Cardiac muscle cell (in vitro differentiated cells and primary cell): ENCODE data around the gene YJEFN3. TPM values are rescaled to one million over a fixed set of nuclear protein-coding genes. Genes with fewer than 3 reads are reported as not detected.

Experiments used
- DNase-seq, 2 donors: peaks; one replicate each; pipeline versions ENCODE4 v3.0.0 to v3.0.0-alpha.2; 2010 to 2017; ENCODE audit warnings: low read depth in 1 of 2, low spot score in 1 of 2
- H3K27ac ChIP-seq: fragments of 200-600 bp; sonication (generic); 2 replicates; pipeline ENCODE4 v1.5.1; 2016
- H3K27me3 ChIP-seq: fragments of 200-600 bp; sonication (generic); 2 replicates; pipeline ENCODE4 v1.6.0; 2016; ENCODE audit warnings: control low read depth
- H3K36me3 ChIP-seq: fragments of 200-600 bp; sonication (generic); 2 replicates; pipeline ENCODE4 v1.5.1; 2016; ENCODE audit warnings: control low read depth
- H3K4me1 ChIP-seq: fragments of 200-600 bp; sonication (generic); 2 replicates; pipeline ENCODE4 v1.8.1; 2017; ENCODE audit warnings: low read depth, mild to moderate bottlenecking, mixed run types
- H3K4me3 ChIP-seq: fragments of 200-600 bp; sonication (generic); 2 replicates; pipeline ENCODE4 v1.5.1; 2016; ENCODE audit warnings: mild to moderate bottlenecking
- H3K9me3 ChIP-seq: fragments of 200-600 bp; sonication (generic); 2 replicates; pipeline ENCODE4 v1.5.1; 2017; ENCODE audit warnings: low read depth, mild to moderate bottlenecking, control low read depth
- polyA plus RNA-seq: library from polyadenylated mRNA; unstranded; fragments of >200 nt; fragmentation: Nextera tagmentation; extraction: Ambion mirVana; gene quantifications from 2 replicates; pipeline ENCODE4 v1.2.1, GENCODE V29; 2016
- total RNA-seq: library from RNA; depleted of rRNA; stranded (reverse); fragments of >200 nt; gene quantifications from 2 replicates; pipeline ENCODE4 v1.2.3, GENCODE V29; 2016
- TF ChIP-seq, protein P1 (sequence below): IDR thresholded peaks from 2 replicates; pipeline ENCODE4 v1.5.1; 2012; ENCODE audit warnings: low read depth, mild to moderate bottlenecking, low read length

The YJEFN3 gene
- total and polyA plus RNA-seq, 2 experiments from 2014 or later: 12.5 to 29.9 TPM

GRCh38 chr19:19550485-19550929, 21.8 kb downstream of the YJEFN3 start:
- TF ChIP-seq, protein P1, sequence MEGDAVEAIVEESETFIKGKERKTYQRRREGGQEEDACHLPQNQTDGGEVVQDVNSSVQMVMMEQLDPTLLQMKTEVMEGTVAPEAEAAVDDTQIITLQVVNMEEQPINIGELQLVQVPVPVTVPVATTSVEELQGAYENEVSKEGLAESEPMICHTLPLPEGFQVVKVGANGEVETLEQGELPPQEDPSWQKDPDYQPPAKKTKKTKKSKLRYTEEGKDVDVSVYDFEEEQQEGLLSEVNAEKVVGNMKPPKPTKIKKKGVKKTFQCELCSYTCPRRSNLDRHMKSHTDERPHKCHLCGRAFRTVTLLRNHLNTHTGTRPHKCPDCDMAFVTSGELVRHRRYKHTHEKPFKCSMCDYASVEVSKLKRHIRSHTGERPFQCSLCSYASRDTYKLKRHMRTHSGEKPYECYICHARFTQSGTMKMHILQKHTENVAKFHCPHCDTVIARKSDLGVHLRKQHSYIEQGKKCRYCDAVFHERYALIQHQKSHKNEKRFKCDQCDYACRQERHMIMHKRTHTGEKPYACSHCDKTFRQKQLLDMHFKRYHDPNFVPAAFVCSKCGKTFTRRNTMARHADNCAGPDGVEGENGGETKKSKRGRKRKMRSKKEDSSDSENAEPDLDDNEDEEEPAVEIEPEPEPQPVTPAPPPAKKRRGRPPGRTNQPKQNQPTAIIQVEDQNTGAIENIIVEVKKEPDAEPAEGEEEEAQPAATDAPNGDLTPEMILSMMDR: no peak
- no peaks in the 10 kb centered on the region for H3K36me3 ChIP-seq
- no peaks in the 10 kb centered on the region for H3K27me3 ChIP-seq
- no peak overlapping the region for H3K4me3 ChIP-seq
- no peaks in the 10 kb centered on the region for H3K4me1 ChIP-seq
- H3K27ac ChIP-seq: no peak overlapping the region
- DNase-seq: peak in 1 of 2 donors; percentile 78
- no peaks in the 10 kb centered on the region for H3K9me3 ChIP-seq

DNA sequence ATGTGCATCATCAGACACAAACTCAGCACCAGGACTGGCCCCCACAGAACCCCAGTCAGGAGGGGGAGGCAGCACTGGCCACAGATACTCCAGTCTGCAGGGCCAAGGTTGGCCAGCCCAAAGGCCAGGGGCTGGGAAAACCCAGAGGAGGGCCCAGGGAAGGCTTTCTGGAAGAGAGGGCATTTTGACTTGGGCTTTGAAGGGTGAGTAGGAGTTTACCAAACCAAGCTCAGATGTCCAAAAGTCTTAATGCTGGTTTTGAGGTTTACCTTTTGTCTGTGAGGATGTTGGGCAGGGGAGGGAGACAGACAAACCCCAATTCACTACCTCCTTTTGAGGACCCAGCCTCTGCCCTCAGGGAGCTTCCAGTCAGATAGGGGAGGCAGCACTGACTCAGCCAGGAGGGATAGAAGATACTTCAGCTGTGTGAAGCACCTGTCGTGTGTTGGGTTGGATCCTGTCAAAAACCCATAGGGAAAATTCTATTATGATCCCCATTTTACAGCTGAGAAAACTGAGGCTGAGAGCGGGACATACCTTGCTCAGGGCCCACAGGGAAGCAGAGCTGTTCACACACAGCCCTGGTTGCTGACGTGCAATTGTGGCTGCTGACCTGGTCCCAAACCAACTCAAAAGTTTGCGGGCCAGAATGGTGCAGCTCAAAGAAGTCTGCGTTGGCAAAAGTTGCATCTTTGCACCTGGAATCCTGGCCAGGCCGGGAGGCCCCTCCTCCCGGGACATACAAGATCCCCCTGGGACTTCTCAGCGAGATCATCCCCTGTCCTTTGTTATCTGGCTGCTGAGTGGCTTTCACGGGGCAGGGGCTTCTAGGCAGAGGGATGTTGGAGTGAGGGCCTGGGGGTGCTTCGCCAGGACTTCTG, 22.5 kb downstream of the YJEFN3 start:
- H3K36me3 ChIP-seq: no peaks in the 10 kb centered on the region
- no peak for DNase-seq
- no peak overlapping the region for H3K4me3 ChIP-seq
- H3K4me1 ChIP-seq: no peaks in the 10 kb centered on the region
- H3K9me3 ChIP-seq: no peaks in the 10 kb centered on the region
- H3K27me3 ChIP-seq: no peaks in the 10 kb centered on the region
- no peak overlapping the region for H3K27ac ChIP-seq
- TF ChIP-seq, protein P1: no peak

- TF ChIP-seq, protein P1: no peak
- DNase-seq: peak in 1 of 2 donors; percentile 26
- H3K4me3 ChIP-seq: no peak overlapping the region
- no peaks in the 10 kb centered on the region for H3K36me3 ChIP-seq
- H3K27ac ChIP-seq: no peak overlapping the region
- H3K9me3 ChIP-seq: no peaks in the 10 kb centered on the region
- no peaks in the 10 kb centered on the region for H3K27me3 ChIP-seq
- no peaks in the 10 kb centered on the region for H3K4me1 ChIP-seq
These were observed 23.1 kb downstream of the YJEFN3 start for GRCh38 chr19:19551853-19552192.

DNA sequence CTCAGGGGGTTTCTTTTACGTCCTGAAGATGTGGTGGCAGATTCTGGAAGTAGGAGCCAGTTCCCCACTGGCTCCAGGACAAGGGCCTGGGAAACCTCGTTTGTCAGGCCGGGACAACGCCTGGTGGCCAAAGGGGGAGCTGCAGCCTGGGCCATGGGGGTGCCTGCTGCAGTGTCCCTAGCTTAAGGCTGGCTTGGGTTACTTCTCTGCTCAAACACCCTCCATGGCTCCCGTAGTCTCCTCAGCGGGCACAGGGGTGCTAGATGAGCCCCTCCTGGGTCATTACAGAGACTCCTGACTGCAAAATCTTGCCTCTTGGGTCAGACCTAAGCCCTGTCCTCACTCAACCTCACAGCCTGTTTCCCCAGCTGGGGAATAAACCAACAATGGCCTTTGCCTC, 24.1 kb downstream of the YJEFN3 start:
- Histone ChIP-seq H3K27ac (no peak overlapping the region), H3K4me3 (no peak overlapping the region), H3K36me3 (no peaks in the 10 kb centered on the region), H3K4me1 (no peaks in the 10 kb centered on the region), H3K9me3 (no peaks in the 10 kb centered on the region), H3K27me3 (no peaks in the 10 kb centered on the region)
- DNase-seq: peak; percentile 50 to 56
- TF ChIP-seq, protein P1: peak; percentile 69

- TF ChIP-seq, protein P1: no peak
- no peaks in the 10 kb centered on the region for H3K9me3 ChIP-seq
- H3K4me3 ChIP-seq: no peak overlapping the region
- no peak overlapping the region for H3K27ac ChIP-seq
- no peaks in the 10 kb centered on the region for H3K27me3 ChIP-seq
- H3K36me3 ChIP-seq: no peaks in the 10 kb centered on the region
- DNase-seq: no peak
- no peaks in the 10 kb centered on the region for H3K4me1 ChIP-seq
These were observed 25.0 kb downstream of the YJEFN3 start for GRCh38 chr19:19553670-19554069.
